Adrenal gland (tissue), 12 donors: ENCODE data around the gene OMD. TPM values are rescaled to one million over a fixed set of nuclear protein-coding genes. Genes with fewer than 3 reads are reported as not detected.

Experiments
- DNase-seq, 7 donors: peaks; one replicate each; pipeline ENCODE4 v3.0.0-alpha.2; 2019 to 2020
- H3K27ac ChIP-seq, 5 donors: fragments of 200-600 bp; sonication (generic) in 4 of 5; 1 replicate in 3 of 5; 2 replicates in 2 of 5; pipeline versions ENCODE4 v1.5.1 to v1.8.0; 2016 to 2020; ENCODE audit warnings: mild to moderate bottlenecking in 1 of 5
- H3K27me3 ChIP-seq: fragments of 200-600 bp; 2 replicates; pipeline ENCODE4 v1.8.0; 2021
- H3K36me3 ChIP-seq, 2 donors: fragments of 200-600 bp; replicated peaks in 1 of 2; 1 replicate in 1 of 2; 2 replicates in 1 of 2; pipeline versions ENCODE4 v1.5.1 to v1.8.0; 2018 to 2022
- H3K4me1 ChIP-seq, 2 donors: fragments of 200-600 bp; replicated peaks in 1 of 2; 1 replicate in 1 of 2; 2 replicates in 1 of 2; pipeline versions ENCODE4 v1.5.1 to v1.8.0; 2018 to 2021
- H3K4me3 ChIP-seq, 4 donors: fragments of 200-600 bp; sonication (generic) in 3 of 4; one replicate each; pipeline ENCODE4 v1.5.1; 2016 to 2018
- H3K9me3 ChIP-seq, 3 donors: fragments of 200-600 bp; sonication (generic) in 1 of 3; replicated peaks in 1 of 3; 1 replicate in 2 of 3; 2 replicates in 1 of 3; pipeline versions ENCODE4 v1.5.1 to v1.8.0; 2016 to 2021
- POLR2A ChIP-seq, 2 donors: fragments of 450-650 bp; IDR thresholded peaks; one replicate each; pipeline ENCODE4 v1.6.1; 2017; ENCODE audit warnings: antibody characterized with exemption in 2 of 2, mild to moderate bottlenecking in 2 of 2, moderate library complexity in 1 of 2
- WGBS, 4 donors: extraction: QIAGEN DNeasy Blood & Tissue Kit in 2 of 4; methylation state at CpG; one replicate each; pipeline versions ENCODE4 v1.1.5 to v1.1.7; 2013 to 2017; 5-methylcytosine and 5-hydroxymethylcytosine counted together
- intact Hi-C, 2 donors: fragments of 100-400 bp; cut with DNase I; formaldehyde crosslinking; loops; one replicate each; pipeline versions ENCODE4 v1.14.1 to v1.15.0; 2022 to 2023
- polyA plus RNA-seq, 3 donors: library from polyadenylated mRNA; stranded (reverse); fragments of 200-250 nt in 2 of 3; fragments of 350-450 nt in 1 of 3; fragmentation: Illumina TruSeq in 1 of 3; extraction: RNeasy Lipid Tissue Mini Kit (QIAGEN cat#74804) in 1 of 3; gene quantifications; one replicate each; pipeline ENCODE4 v1.2.3, GENCODE V29; 2013 to 2014
- total RNA-seq, 9 donors: library from RNA; depleted of rRNA in 4 of 9; stranded (reverse); fragments of >200 nt in 4 of 9; fragments of 120-200 nt in 1 of 9; fragmentation: NEBNext Ultra II Directional in 1 of 9; extraction: Animal tissue kit (Norgen Biotek cat#: 25700) in 1 of 9; gene quantifications; one replicate each; pipeline versions ENCODE4 v1.1.0 to v1.2.4, GENCODE V29; 2013 to 2023
- TF ChIP-seq, protein P1 (sequence below), 6 experiments: fragments of 450-650 bp in 4 of 6; fragments of 200-600 bp in 2 of 6; sonication (generic) in 1 of 6; IDR thresholded peaks; 1 replicate in 5 of 6; 2 replicates in 1 of 6; pipeline versions ENCODE4 v1.5.1 to v1.8.0; 2016 to 2021; ENCODE audit warnings: antibody characterized with exemption in 6 of 6, mild to moderate bottlenecking in 2 of 6, moderate library complexity in 1 of 6
- donor health status: healthy with polysubstance abuse.
- donor health status: Bipolar disorder and iron deficiency.
- donor health status: DM: yes; HTN: yes; CAD: no.
- donor health status: DM: no; HTN: no; CAD: no.
- donor health status: DM: no; HTN: no; CAD: no.
- donor health status: DM: yes; HTN: yes; CAD: no.

Gene OMD
- total and polyA plus RNA-seq, 12 donors: 0.72 to 18.1 (median 6.8) TPM

DNA sequence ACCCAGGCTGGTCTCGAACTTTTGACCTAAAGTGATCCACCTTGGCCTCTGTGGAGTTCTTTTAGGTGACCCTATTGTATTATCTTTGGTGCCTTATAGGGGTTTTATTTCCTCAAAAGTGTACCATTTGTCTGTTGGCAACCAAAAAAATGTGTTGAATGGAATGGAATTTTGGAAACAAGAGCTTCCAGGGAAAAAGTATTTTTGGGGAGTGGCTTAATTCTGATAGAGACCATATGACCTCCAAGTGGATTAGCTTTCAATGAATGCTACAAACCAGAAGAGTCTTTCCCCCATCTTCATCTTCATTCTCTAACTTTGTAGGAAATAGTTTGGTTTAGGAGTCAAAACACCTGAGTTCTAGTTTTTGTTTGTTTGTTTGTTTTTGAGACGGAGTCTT is 16.5 kb downstream of the OMD start:
- Histone ChIP-seq H3K27me3 (no peaks in the 10 kb centered on the region), H3K4me3 (no peak overlapping the region), H3K27ac (no peak overlapping the region), H3K9me3 (no peaks in the 10 kb centered on the region), H3K4me1 (peaks cover 0 to 19% of the 10 kb centered on the region in 2 donors), H3K36me3 (no peaks in the 10 kb centered on the region)
- 88 to 98% (median 95%) methylated on average over 2 of the region's 2 CpGs for WGBS, 4 donors
- intact Hi-C loops: no loop called here
- no peak for DNase-seq
- TF ChIP-seq POLR2A (IDR thresholded peaks at IDR 0.05): no peak
- TF ChIP-seq, protein P1, sequence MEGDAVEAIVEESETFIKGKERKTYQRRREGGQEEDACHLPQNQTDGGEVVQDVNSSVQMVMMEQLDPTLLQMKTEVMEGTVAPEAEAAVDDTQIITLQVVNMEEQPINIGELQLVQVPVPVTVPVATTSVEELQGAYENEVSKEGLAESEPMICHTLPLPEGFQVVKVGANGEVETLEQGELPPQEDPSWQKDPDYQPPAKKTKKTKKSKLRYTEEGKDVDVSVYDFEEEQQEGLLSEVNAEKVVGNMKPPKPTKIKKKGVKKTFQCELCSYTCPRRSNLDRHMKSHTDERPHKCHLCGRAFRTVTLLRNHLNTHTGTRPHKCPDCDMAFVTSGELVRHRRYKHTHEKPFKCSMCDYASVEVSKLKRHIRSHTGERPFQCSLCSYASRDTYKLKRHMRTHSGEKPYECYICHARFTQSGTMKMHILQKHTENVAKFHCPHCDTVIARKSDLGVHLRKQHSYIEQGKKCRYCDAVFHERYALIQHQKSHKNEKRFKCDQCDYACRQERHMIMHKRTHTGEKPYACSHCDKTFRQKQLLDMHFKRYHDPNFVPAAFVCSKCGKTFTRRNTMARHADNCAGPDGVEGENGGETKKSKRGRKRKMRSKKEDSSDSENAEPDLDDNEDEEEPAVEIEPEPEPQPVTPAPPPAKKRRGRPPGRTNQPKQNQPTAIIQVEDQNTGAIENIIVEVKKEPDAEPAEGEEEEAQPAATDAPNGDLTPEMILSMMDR (IDR thresholded peaks at IDR 0.05): no peak

- WGBS, 4 donors: 23 to 55% (median 37%) methylated on average over 3 of the region's 3 CpGs
- Histone ChIP-seq H3K4me1 (peaks cover 0 to 19% of the 10 kb centered on the region in 2 donors), H3K27ac (peak overlapping the region in 2 of 5 donors; percentile 14 to 26), H3K27me3 (no peaks in the 10 kb centered on the region), H3K36me3 (no peaks in the 10 kb centered on the region), H3K9me3 (no peaks in the 10 kb centered on the region), H3K4me3 (no peak overlapping the region)
- DNase-seq: peak; percentile 20 to 58 (median 28)
- TF ChIP-seq, protein P1 (IDR thresholded peaks at IDR 0.05): no peak
- TF ChIP-seq POLR2A (IDR thresholded peaks at IDR 0.05): no peak
- intact Hi-C loops: no loop called here
Measured at GRCh38 chr9:92406477-92406876, 17.8 kb downstream of the OMD start.

DNA sequence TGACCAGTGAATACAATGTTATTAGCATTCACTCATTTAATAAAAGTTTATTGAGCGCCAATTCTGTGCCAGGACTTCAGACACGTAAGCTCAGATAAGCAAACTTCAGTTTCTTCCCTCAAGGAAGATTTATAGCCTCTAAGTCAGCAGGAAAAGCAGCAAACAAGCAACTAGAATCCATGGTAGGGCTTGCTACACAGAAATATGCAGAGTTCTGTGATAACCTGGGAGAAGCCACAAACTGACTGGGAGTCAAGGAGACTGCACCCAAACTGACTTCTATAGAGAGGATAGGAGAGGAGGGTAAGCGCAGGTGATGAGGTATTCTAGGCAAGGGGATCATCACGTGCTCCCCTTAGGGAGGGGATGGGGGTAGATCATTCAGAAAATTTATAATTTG is 18.5 kb downstream of the OMD start:
- Histone ChIP-seq H3K9me3 (no peaks in the 10 kb centered on the region), H3K4me1 (peaks cover 0 to 19% of the 10 kb centered on the region in 2 donors), H3K36me3 (no peaks in the 10 kb centered on the region), H3K27me3 (no peaks in the 10 kb centered on the region), H3K27ac (peak overlapping the region in 2 of 5 donors; percentile 14 to 26), H3K4me3 (no peak overlapping the region)
- no peak for TF ChIP-seq POLR2A (IDR thresholded peaks at IDR 0.05)
- TF ChIP-seq, protein P1 (IDR thresholded peaks at IDR 0.05): no peak
- DNase-seq: no peak
- intact Hi-C loops: no loop called here
- WGBS, 4 donors: 42 to 59% (median 47%) methylated on average over 4 of the region's 4 CpGs

GRCh38 chr9:92404042-92404836 is 20.0 kb downstream of the OMD start, which contains the start of gene OGN:
Gene OGN (minus strand): TSS chr9:92404578. CDS start chr9:92403407, 1,171 bp downstream.
- H3K27ac ChIP-seq: no peak within 1 kb of the TSS
- H3K4me1 ChIP-seq: peaks cover 0 to 19% of the 10 kb centered on the region in 2 donors
- no peaks in the 10 kb centered on the region for H3K9me3 ChIP-seq
- intact Hi-C loops: no loop called here
- 77 to 88% (median 81%) methylated on average over 5 of the region's 5 CpGs for WGBS, 4 donors
- H3K4me3 ChIP-seq: peak within 1 kb of the TSS in 1 of 4 donors; percentile 28
- H3K27me3 ChIP-seq: no peaks in the 10 kb centered on the region
- H3K36me3 ChIP-seq: no peaks in the 10 kb centered on the region
- DNase-seq: no peak
- no peak for TF ChIP-seq POLR2A (IDR thresholded peaks at IDR 0.05)
- TF ChIP-seq, protein P1 (IDR thresholded peaks at IDR 0.05): no peak
